GM18907 (cell line): ENCODE measurements around the gene CSMD2.
"Not testable (repeated sequence)": the region's sequence is repeated elsewhere in the genome, so short reads cannot be mapped to it uniquely, and the experiment has no call there.

Source experiments
- ATAC-seq: cut with Tn5 transposase; IDR thresholded peaks from one replicate; pipeline ENCODE4 v1.9.1; 2021; ENCODE audit warnings: mild to moderate bottlenecking, moderate library complexity; ENCODE audit not compliant: unreplicated experiment

The CSMD2 gene

GRCh38 chr1:34122080-34122932 is 42.7 kb downstream of the CSMD2 start:
- no peak for ATAC-seq

- no peak for ATAC-seq
These were observed 49.8 kb downstream of the CSMD2 start for GRCh38 chr1:34115233-34115632.

GRCh38 chr1:34113887-34114286 is 51.1 kb downstream of the CSMD2 start:
- ATAC-seq, result no peak

GRCh38 chr1:34113362-34113761 is 51.7 kb downstream of the CSMD2 start:
- no peak for ATAC-seq

DNA sequence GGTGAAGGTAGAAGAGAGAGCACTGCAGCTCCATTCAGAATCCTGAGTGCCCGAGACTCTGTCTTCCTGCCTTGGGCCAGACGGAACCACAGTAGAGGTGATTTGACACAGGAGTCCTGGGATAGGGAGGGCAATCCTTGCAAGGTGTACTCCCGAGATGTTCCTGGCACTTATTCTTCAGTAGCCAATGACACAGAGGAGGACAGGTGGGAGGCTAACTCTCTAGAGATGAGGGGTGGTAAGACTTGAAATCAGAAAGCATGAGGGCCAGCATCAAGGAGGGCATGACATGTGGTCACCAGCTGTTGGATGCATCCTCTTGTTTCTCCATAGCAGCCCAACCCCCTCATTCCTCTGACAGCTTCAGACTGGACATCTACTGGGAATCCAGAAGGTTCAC is 56.3 kb downstream of the CSMD2 start:
- no peak for ATAC-seq

DNA sequence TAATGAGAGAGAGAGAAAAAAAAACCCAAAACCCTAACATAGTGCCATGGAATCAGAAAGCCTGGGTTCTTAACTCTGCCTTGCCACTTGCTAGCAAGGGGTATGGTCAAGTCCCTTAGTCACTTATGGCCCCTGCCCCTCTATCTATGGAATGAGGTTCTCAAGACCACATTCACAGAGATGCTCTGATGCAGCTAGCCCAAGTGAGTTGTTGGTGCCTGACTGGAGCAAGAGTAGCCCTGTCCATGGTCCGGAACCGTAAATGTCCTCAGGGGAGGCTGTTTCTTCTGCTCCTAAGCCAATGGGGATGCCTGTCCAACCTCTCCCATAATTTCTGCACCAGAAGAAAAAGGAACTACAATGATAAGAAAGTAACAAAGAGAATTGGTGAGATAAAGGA is 56.8 kb downstream of the CSMD2 start:
- no peak for ATAC-seq

DNA sequence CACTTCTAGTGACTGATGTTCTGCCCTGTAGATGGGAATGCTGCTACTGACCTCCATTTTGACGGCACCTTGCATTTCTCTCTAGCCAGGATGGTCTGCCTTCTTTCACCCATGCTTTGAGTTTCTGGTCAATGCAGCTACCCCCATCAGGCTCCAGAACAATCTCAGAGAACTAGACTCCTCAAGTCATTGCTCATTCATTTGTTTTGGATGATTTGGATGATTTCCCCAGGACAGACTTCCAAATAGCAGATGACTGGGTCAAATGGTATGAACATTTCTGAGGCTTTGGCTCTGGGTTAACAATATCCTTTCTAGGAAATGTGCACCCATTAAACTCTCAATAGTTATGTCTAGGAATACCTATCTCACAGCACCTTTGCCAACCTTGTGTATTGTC is 63.9 kb downstream of the CSMD2 start:
- ATAC-seq, result no peak

- ATAC-seq, result no peak
These were observed 64.7 kb downstream of the CSMD2 start for GRCh38 chr1:34100332-34100731.

- not testable (repeated sequence) for ATAC-seq
These were observed 72.6 kb downstream of the CSMD2 start for GRCh38 chr1:34092399-34092798.

DNA sequence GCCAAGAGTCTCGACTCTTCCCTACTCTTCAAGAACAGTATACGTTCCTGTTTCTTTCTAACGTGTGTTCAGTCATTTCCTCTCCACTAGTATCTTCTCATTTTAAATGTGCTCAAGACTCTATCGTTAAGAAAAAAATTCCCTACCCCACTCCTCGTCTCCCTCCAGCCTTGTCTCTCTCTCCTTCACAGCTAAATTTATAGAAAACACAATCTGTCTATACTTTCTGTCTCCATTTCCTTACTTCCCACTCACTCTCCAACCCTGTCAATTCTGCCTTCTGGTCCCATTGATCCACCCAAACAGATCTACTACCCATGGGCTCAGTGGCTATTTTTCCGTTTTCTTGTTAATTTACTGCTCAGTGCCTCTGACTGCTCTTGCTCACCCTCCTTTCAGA is 75.3 kb downstream of the CSMD2 start:
- ATAC-seq, result no peak

DNA sequence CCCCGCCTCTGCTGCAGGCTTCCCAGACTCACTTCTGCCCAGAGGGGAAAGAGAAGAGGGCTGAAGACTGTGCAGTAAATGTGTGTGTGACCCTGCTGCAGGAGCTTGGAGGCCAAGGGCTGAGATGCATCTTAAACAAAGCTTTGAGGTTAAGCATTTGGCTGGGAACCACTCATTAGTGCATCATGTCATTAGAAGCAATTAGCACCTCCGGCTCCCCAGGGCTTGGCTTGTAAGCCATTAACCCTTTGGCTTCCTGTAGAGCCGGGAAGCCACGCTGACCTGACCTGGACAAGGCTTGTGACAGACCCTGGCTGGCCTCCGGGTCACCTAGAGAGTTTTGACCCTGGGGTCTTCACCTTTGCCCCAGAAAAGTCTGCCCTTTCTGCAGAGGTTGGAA is 77.0 kb downstream of the CSMD2 start:
- no peak for ATAC-seq

GRCh38 chr1:34086561-34086960 is 78.5 kb downstream of the CSMD2 start:
- ATAC-seq, result no peak

GRCh38 chr1:34083974-34084373 is 81.1 kb downstream of the CSMD2 start:
- no peak for ATAC-seq

DNA sequence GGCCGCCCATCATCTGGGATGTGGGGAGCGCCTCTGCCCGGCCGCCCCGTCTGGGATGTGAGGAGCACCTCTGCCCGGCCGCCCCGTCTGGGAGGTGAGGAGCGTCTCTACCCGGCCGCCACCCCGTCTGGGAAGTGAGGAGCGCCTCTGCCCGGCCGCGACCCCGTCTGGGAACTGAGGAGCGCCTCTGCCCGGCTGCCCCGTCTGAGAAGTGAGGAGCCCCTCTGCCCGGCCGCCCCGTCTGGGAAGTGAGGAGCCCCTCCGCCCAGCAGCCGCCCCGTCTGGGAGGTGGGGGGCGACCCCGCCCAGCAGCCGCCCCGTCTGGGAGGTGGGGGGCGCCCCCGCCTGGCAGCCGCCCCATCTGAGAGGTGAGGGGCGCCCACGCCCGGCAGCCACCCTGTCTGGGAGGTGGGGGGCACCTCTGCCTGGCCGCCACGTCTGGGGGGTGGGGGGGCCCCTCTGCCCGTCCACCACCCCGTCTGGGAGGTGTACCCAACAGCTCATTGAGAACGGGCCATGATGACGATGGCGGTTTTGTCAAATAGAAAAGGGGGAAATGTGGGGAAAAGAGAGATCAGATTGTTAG is 82.9 kb downstream of the CSMD2 start:
- not testable (repeated sequence) for ATAC-seq

GRCh38 chr1:34078383-34078782 is 86.6 kb downstream of the CSMD2 start:
- ATAC-seq, result no peak

- ATAC-seq, result no peak
These were observed 89.5 kb downstream of the CSMD2 start for GRCh38 chr1:34075576-34075975.

DNA sequence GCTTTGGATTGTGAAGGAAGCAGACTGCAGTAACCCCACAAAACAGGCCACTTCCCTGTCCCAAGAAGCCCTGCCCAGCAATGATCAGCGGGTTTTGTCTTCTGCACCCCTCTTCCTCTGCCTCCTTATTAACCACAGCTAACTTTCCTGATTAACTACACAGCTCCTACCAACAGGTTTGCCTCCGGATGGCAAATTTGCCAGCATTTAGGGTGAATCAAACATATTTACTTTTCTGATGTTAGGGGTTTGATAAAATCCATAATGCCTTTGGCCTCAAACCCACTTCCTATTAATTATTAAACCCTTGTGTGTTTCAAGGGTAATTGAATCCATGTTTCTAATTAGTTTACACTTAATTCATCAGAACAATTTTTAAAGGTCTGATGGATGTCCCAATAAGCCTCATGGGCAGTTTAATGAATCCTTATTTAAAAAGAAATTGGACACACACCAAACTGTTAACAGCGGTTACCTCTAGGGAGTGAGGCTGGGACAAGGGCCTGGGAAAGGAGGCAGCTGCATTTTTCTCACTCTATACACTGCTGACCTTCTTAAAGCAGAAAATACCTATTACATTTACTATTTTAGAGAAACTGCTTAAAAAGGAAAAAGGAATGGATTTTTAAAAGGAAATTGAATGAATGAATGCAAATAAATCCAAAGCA is 91.9 kb downstream of the CSMD2 start:
- ATAC-seq, result no peak

DNA sequence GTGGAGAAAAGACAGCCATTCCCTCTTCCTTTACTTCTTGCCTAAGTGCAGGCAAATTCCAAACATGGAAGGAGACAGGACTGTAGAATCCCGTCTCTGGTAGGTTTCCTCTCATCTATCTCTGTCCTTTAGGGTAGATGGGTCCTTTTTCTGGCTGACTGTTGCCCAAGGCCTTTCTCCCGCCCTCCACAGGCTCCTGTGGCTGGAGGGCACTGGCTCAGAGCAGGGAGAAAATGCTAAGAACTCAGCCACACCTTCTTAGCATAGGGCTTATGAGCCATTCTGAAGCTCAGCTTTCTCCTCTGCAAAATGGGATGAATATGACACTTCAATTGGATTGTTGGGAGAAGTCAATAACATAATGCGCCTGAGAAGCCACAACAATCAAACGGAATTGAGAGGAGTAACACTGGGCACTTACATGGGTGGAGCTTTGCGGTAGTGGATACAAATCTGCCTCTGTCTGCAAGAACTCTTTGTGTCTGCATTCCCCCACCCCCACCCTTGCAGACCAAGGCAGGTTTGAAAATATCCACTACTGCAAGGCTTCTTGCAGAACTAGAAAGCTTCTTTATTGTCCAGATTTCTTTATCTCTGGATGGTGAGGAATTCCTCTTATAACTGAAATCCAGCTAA is 94.7 kb downstream of the CSMD2 start:
- no peak for ATAC-seq

DNA sequence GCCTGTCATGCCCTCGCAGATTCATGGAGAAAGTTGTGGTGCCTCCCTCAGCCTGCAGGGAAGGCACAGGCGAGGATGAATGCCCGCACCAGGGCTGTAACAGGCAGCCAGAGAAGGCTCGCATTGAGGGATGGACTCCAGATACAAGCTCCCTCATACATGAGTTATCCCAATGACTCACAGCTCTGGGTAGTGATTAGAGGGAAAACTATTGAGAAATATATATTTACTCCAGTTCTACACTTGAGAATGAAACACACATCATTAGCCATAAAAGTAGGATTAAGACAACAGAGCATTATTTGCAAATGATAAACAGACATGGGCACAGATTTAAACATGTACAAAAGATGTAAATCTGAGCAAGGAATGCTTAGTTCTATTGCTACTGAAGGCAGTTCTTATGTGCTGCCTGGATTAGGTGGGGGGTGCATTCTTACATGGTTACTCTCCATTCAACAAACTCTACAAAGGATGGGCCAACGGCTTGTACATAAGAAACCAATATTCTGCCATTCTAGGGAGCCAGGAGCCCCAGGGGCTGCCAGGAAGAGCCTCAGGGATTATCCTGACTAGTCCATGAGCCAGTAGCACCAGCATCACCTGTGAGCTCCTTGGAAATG is 97.9 kb downstream of the CSMD2 start:
- ATAC-seq, result no peak

DNA sequence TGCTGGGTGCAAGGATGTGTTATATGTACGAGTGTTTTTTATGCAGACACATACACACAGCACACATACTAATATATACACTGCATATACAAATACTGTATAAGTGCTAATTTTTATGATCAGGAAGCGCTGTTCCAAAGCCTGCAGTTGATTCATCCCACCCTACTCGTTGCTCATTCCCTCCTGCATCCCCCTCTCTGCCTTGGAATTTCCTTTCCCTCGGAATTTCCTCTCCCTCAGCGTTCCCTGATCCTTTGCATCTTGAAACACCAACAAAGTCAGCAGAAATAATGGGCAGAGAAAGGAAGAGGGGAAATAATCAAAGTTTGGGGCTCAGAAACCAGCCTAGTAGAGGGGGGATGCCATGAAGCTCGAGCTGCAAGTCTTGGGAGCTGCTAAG is 98.9 kb downstream of the CSMD2 start:
- no peak for ATAC-seq

GRCh38 chr1:34065498-34065897 is 99.5 kb downstream of the CSMD2 start:
- ATAC-seq, result no peak
